ENCODE data around the gene TMEM222.
"Not testable (repeated sequence)": the region's sequence is repeated elsewhere in the genome, so short reads cannot be mapped to it uniquely, and the experiment has no call there.

TMEM222 gene

GRCh38 chr1:27321813-27322568 is at the start of gene TMEM222:
TSS of gene TMEM222 (plus strand) at chr1:27322163. CDS start at chr1:27322198, 35 bp downstream.
- peak; percentile 92 to 94 for DNase-seq

- no peak for DNase-seq
These were observed 47.8 kb upstream of the TMEM222 start for GRCh38 chr1:27274204-27274603.

GRCh38 chr1:27275696-27276095 is 46.3 kb upstream of the TMEM222 start:
- DNase-seq, result peak; percentile 66 to 83

- peak; percentile 69 to 77 for DNase-seq
These were observed 37.3 kb upstream of the TMEM222 start for GRCh38 chr1:27284425-27285273.

- DNase-seq, result no peak
These were observed 36.7 kb upstream of the TMEM222 start for GRCh38 chr1:27285274-27285660.

GRCh38 chr1:27285821-27286220 is 36.1 kb upstream of the TMEM222 start:
- DNase-seq, result not testable (repeated sequence)

- not testable (repeated sequence) for DNase-seq
These were observed 32.8 kb upstream of the TMEM222 start for GRCh38 chr1:27289125-27289524.

GRCh38 chr1:27290581-27290980 is 31.4 kb upstream of the TMEM222 start:
- DNase-seq, result no peak

- DNase-seq, result no peak
These were observed 29.9 kb upstream of the TMEM222 start for GRCh38 chr1:27292106-27292505.

GRCh38 chr1:27293915-27294314 is 28.0 kb upstream of the TMEM222 start:
- no peak for DNase-seq

- DNase-seq, result peak; percentile 18 to 21
These were observed 25.1 kb upstream of the TMEM222 start for GRCh38 chr1:27296773-27297291.

- no peak for DNase-seq
These were observed 24.1 kb upstream of the TMEM222 start for GRCh38 chr1:27297903-27298302.

- DNase-seq, result no peak
These were observed 23.2 kb upstream of the TMEM222 start for GRCh38 chr1:27298632-27299384.

- DNase-seq, result no peak
These were observed 22.3 kb upstream of the TMEM222 start for GRCh38 chr1:27299385-27300271.

- DNase-seq, result peak; percentile 72 to 77
These were observed 21.5 kb upstream of the TMEM222 start for GRCh38 chr1:27300341-27301051.

- no peak for DNase-seq
These were observed 20.9 kb upstream of the TMEM222 start for GRCh38 chr1:27301052-27301422.

GRCh38 chr1:27301582-27302199 is 20.3 kb upstream of the TMEM222 start:
- DNase-seq, result no peak

GRCh38 chr1:27302612-27303011 is 19.4 kb upstream of the TMEM222 start:
- DNase-seq, result no peak

- no peak for DNase-seq
These were observed 18.5 kb upstream of the TMEM222 start for GRCh38 chr1:27303509-27303908.

- no peak for DNase-seq
These were observed 15.9 kb upstream of the TMEM222 start for GRCh38 chr1:27306071-27306470.
